HL-60 (cell line): ENCODE data around the gene C22orf31.

ENCODE experiments used
- DNase-seq, 2 experiments: peaks; one replicate each; pipeline ENCODE4 v3.0.0-alpha.2; 2010 to 2020; ENCODE audit warnings: low read depth in 1 of 2, low spot score in 1 of 2
- H3K27ac ChIP-seq: fragments of 250-450 bp; sonication (Bioruptor Pico); replicated peaks from 2 replicates; pipeline ENCODE4 v1.5.1; 2020; ENCODE audit warnings: mild to moderate bottlenecking, moderate library complexity
- H3K27me3 ChIP-seq: fragments of 250-450 bp; sonication (Bioruptor Pico); 2 replicates; pipeline ENCODE4 v1.5.1; 2021; ENCODE audit warnings: mild to moderate bottlenecking, moderate library complexity; ENCODE audit not compliant: insufficient read depth, poor library complexity, severe bottlenecking
- H3K4me3 ChIP-seq: replicated peaks from 2 replicates; pipeline ENCODE4 v1.5.1; 2011; ENCODE audit warnings: mild to moderate bottlenecking, control low read depth, low read length; ENCODE audit not compliant: insufficient read depth
- GABPA ChIP-seq: IDR thresholded peaks from 2 replicates; pipeline ENCODE4 v1.6.1; 2012; ENCODE audit warnings: low read depth
- POLR2AphosphoS5 ChIP-seq: IDR thresholded peaks from 2 replicates; pipeline ENCODE4 v1.6.1; 2012; ENCODE audit warnings: low read depth
- REST ChIP-seq: IDR thresholded peaks from 2 replicates; pipeline ENCODE4 v1.6.1; 2012; ENCODE audit warnings: low read depth; ENCODE audit not compliant: insufficient replicate concordance
- SPI1 ChIP-seq: IDR thresholded peaks from 2 replicates; pipeline ENCODE4 v1.6.1; 2012; ENCODE audit warnings: low read depth, mild to moderate bottlenecking, borderline replicate concordance
- TF ChIP-seq, protein P1 (sequence below): IDR thresholded peaks from one replicate; pipeline ENCODE4 v1.5.1; 2011; ENCODE audit warnings: low read length, control low read depth, inconsistent platforms; ENCODE audit not compliant: insufficient read depth

Gene C22orf31

DNA sequence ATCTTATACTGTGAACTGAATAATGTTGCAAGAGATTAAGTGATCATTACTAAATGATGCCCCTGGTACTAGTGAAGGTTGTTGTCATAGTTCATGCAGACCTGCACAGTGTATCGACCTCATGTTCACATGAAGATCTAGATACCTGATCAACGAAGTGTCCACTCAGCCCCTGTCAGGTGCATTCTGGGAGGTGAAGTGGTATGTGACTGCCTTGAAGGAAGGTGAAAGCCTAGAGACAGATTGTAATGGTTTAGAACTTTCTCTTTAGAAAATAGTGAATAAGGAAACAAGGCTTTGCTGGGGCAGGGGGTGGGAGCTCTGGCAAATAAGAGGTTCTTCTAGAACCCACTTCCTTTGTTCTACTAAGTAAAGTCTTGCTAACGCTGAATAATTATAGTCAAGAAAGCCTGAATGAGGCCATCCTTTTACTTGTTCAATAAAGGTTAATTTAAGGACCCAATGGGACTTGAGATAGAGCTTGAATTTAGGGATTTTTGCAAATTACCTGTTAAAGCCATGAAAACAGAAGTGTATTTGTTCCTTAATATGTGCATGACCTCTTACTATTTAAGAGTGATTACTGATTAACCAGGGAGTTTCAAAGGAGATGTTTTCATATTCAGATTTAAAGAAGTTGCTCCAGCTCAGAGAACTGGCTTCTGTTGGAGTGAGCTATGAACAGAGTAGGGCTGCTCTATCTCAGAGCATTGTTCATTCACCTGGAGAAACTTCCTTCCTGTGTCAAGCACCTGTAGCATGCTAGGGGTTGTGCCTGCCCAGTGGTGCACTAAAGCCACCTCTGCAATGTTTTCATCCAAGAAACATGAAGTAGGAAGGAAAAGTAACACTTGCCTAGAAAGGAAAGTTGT lies 45.3 kb downstream of the C22orf31 start:
- TF ChIP-seq GABPA (no peak), POLR2AphosphoS5 (no peak), SPI1 (no peak), REST (no peak)
- TF ChIP-seq, protein P1, sequence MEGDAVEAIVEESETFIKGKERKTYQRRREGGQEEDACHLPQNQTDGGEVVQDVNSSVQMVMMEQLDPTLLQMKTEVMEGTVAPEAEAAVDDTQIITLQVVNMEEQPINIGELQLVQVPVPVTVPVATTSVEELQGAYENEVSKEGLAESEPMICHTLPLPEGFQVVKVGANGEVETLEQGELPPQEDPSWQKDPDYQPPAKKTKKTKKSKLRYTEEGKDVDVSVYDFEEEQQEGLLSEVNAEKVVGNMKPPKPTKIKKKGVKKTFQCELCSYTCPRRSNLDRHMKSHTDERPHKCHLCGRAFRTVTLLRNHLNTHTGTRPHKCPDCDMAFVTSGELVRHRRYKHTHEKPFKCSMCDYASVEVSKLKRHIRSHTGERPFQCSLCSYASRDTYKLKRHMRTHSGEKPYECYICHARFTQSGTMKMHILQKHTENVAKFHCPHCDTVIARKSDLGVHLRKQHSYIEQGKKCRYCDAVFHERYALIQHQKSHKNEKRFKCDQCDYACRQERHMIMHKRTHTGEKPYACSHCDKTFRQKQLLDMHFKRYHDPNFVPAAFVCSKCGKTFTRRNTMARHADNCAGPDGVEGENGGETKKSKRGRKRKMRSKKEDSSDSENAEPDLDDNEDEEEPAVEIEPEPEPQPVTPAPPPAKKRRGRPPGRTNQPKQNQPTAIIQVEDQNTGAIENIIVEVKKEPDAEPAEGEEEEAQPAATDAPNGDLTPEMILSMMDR = no peak
- H3K27me3 ChIP-seq = no peaks in the 10 kb centered on the region
- H3K4me3 ChIP-seq = no peak overlapping the region
- no peak for DNase-seq
- H3K27ac ChIP-seq = no peak overlapping the region

- Histone ChIP-seq H3K27ac (no peak overlapping the region), H3K27me3 (no peaks in the 10 kb centered on the region), H3K4me3 (no peak overlapping the region)
- no peak for TF ChIP-seq SPI1
- TF ChIP-seq REST = no peak
- no peak for TF ChIP-seq POLR2AphosphoS5
- TF ChIP-seq, protein P1 = no peak
- TF ChIP-seq GABPA = no peak
- DNase-seq = no peak
These were observed 46.9 kb downstream of the C22orf31 start for GRCh38 chr22:29014773-29015172.

DNA sequence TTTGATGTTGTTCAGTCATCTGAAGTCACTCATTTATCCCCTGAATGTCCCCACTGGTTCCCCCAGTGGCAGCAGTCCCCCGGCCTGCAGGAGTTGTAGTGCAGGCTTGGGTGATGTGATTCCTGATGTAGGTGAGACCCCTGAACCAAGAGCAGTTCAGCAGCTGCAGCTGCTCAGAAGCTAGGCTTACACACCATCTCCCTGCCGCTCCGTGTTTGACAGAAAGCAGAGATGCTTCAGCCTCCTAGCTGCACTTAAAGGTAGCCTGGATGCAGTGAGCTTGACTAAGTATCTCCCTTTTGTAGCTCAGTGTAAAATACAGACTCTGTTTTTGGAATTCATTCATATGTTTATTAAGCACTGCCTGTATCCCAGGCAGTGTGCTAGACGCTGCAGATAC lies 47.3 kb downstream of the C22orf31 start:
- Histone ChIP-seq H3K27ac (no peak overlapping the region), H3K27me3 (no peaks in the 10 kb centered on the region), H3K4me3 (no peak overlapping the region)
- TF ChIP-seq POLR2AphosphoS5 (no peak), SPI1 (no peak), REST (no peak), GABPA (no peak)
- TF ChIP-seq, protein P1 = no peak
- DNase-seq = no peak
